CD4-positive, alpha-beta T cell (primary cell): ENCODE measurements around the gene ZNF521. TPM values are rescaled to one million over a fixed set of nuclear protein-coding genes. Genes with fewer than 3 reads are reported as not detected.

Source experiments
- ATAC-seq: fragments of 200-7000 bp; cut with Tn5 transposase; one replicate; pipeline ENCODE4 v1.10.0; 2022; ENCODE audit warnings: mild to moderate bottlenecking; ENCODE audit not compliant: poor library complexity
- CTCF ChIA-PET: fragments of 350-600 bp; sonication (Branson Sonifier 250); formaldehyde crosslinking; loops from one replicate; lab custom pipeline; 2021; ENCODE audit warnings: antibody characterized with exemption, inconsistent platforms; lab: Charles Lee
- POLR2A ChIA-PET: fragments of 350-600 bp; sonication (Branson Sonifier 250); formaldehyde crosslinking; loops from one replicate; lab custom pipeline; 2021; ENCODE audit warnings: antibody characterized with exemption, inconsistent platforms; lab: Charles Lee
- DNase-seq, 14 experiments: peaks; one replicate each; pipeline ENCODE4 v3.0.0-alpha.2; 2013 to 2020; ENCODE audit warnings: mixed read lengths in 2 of 14
- H3K27ac ChIP-seq, 2 donors: one replicate each; pipeline versions ENCODE4 v1.5.1 to v1.7.0; 2013; ENCODE audit warnings: low read length in 2 of 2, low read depth in 1 of 2, mild to moderate bottlenecking in 1 of 2
- H3K27me3 ChIP-seq, 2 experiments: 1 replicate in 1 of 2; 2 replicates in 1 of 2; pipeline versions ENCODE4 v1.6.1 to v1.7.0; 2013; ENCODE audit warnings: low read length in 2 of 2, control low read depth in 1 of 2, mild to moderate bottlenecking in 1 of 2, moderate library complexity in 1 of 2; ENCODE audit not compliant: insufficient read depth in 2 of 2, control insufficient read depth in 1 of 2
- H3K36me3 ChIP-seq: one replicate; pipeline ENCODE4 v1.6.1; 2013; ENCODE audit warnings: low read length, control low read depth; ENCODE audit not compliant: insufficient read depth
- H3K4me1 ChIP-seq: one replicate; pipeline ENCODE4 v1.6.1; 2013; ENCODE audit warnings: low read length, control low read depth; ENCODE audit not compliant: insufficient read depth
- H3K4me3 ChIP-seq: one replicate; pipeline ENCODE4 v1.5.1; 2013; ENCODE audit warnings: mild to moderate bottlenecking, low read length, moderate library complexity
- H3K9me3 ChIP-seq, 2 experiments: 1 replicate in 1 of 2; 2 replicates in 1 of 2; pipeline versions ENCODE4 v1.6.1 to v1.7.0; 2013; ENCODE audit warnings: low read length in 2 of 2, mild to moderate bottlenecking in 2 of 2, control low read depth in 1 of 2, moderate library complexity in 1 of 2; ENCODE audit not compliant: control insufficient read depth in 1 of 2, insufficient read depth in 1 of 2
- H3K27ac Mint-ChIP-seq: one replicate; pipeline ENCODE4 v1.8.0; 2020; ENCODE audit warnings: mixed read lengths
- H3K27me3 Mint-ChIP-seq: one replicate; pipeline ENCODE4 v1.8.0; 2021; ENCODE audit warnings: mixed read lengths
- H3K36me3 Mint-ChIP-seq: one replicate; pipeline ENCODE4 v1.8.0; 2021; ENCODE audit warnings: low read depth, mixed read lengths
- H3K4me1 Mint-ChIP-seq: one replicate; pipeline ENCODE4 v1.8.0; 2021; ENCODE audit warnings: low read depth, mixed read lengths
- H3K4me3 Mint-ChIP-seq: one replicate; pipeline ENCODE4 v1.8.0; 2020; ENCODE audit warnings: mild to moderate bottlenecking, mixed read lengths
- H3K9me3 Mint-ChIP-seq: one replicate; pipeline ENCODE4 v1.8.0; 2020; ENCODE audit warnings: mixed read lengths
- intact Hi-C, 2 experiments: fragments of 100-400 bp; cut with DNase I in 1 of 2; cut with micrococcal nuclease in 1 of 2; formaldehyde crosslinking; loops; one replicate each; pipeline versions ENCODE4 v1.15.1 to v1.9.0; 2023 to 2025; cut with DNase I, micrococcal nuclease
- total RNA-seq, 174 experiments: library from RNA in 2 of 174; stranded (reverse) in 2 of 174; gene quantifications; one replicate each; pipeline ENCODE4 v1.2.3 and lab custom pipeline; 2021 to 2026
- TF ChIP-seq, protein P1 (sequence below): fragments of 200-600 bp; IDR thresholded peaks from one replicate; pipeline ENCODE4 v1.8.0; 2022; ENCODE audit warnings: antibody characterized with exemption, mild to moderate bottlenecking

Gene ZNF521
- total RNA-seq, 2 experiments from 2014 or later, result not detected

DNA sequence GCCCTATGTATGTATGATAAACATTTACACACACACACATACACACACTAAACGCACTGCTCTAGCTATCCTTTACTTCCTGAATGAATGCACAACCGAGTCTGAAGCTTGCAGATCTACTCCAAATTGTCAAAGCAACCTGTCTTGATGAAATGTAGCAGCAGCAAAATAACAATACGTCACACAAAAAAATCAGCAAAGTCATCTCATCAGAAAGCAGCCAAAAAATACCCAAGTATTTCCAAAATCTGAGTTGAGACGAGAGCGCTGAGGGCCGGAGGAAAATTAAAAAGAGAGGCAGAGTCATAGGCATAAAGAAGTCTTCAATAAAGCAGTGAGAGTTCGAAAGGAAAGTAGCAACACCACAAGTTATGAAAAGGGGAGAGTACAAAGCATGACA lies 67.7 kb downstream of the ZNF521 start:
- Histone ChIP-seq H3K4me1 (no peaks in the 10 kb centered on the region), H3K36me3 (no peaks in the 10 kb centered on the region), H3K9me3 (no peaks in the 10 kb centered on the region), H3K27ac (no peak overlapping the region), H3K4me3 (no peak overlapping the region), H3K27me3 (peaks cover 0 to 5% of the 10 kb centered on the region in 2 experiments)
- no peaks in the 10 kb centered on the region for H3K36me3 Mint-ChIP-seq
- CTCF ChIA-PET, result no interaction called here
- H3K4me1 Mint-ChIP-seq, result no peaks in the 10 kb centered on the region
- DNase-seq, result no peak
- no peak overlapping the region for H3K27ac Mint-ChIP-seq
- POLR2A ChIA-PET, result no interaction called here
- intact Hi-C loops, result no loop called here
- TF ChIP-seq, protein P1, sequence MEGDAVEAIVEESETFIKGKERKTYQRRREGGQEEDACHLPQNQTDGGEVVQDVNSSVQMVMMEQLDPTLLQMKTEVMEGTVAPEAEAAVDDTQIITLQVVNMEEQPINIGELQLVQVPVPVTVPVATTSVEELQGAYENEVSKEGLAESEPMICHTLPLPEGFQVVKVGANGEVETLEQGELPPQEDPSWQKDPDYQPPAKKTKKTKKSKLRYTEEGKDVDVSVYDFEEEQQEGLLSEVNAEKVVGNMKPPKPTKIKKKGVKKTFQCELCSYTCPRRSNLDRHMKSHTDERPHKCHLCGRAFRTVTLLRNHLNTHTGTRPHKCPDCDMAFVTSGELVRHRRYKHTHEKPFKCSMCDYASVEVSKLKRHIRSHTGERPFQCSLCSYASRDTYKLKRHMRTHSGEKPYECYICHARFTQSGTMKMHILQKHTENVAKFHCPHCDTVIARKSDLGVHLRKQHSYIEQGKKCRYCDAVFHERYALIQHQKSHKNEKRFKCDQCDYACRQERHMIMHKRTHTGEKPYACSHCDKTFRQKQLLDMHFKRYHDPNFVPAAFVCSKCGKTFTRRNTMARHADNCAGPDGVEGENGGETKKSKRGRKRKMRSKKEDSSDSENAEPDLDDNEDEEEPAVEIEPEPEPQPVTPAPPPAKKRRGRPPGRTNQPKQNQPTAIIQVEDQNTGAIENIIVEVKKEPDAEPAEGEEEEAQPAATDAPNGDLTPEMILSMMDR, result no peak
- ATAC-seq, result no peak
- no peak overlapping the region for H3K4me3 Mint-ChIP-seq
- H3K27me3 Mint-ChIP-seq, result peaks cover 5% of the 10 kb centered on the region
- H3K9me3 Mint-ChIP-seq, result no peaks in the 10 kb centered on the region

- H3K27ac Mint-ChIP-seq, result no peak overlapping the region
- Histone ChIP-seq H3K27ac (no peak overlapping the region), H3K9me3 (no peaks in the 10 kb centered on the region), H3K4me3 (no peak overlapping the region), H3K4me1 (no peaks in the 10 kb centered on the region), H3K27me3 (peaks cover 0 to 5% of the 10 kb centered on the region in 2 experiments), H3K36me3 (no peaks in the 10 kb centered on the region)
- ATAC-seq (no peak), DNase-seq (no peak)
- ChIA-PET CTCF (no interaction called here), POLR2A (no interaction called here)
- H3K9me3 Mint-ChIP-seq, result no peaks in the 10 kb centered on the region
- H3K4me3 Mint-ChIP-seq, result no peak overlapping the region
- TF ChIP-seq, protein P1, result no peak
- H3K27me3 Mint-ChIP-seq, result peaks cover 5% of the 10 kb centered on the region
- H3K4me1 Mint-ChIP-seq, result no peaks in the 10 kb centered on the region
- H3K36me3 Mint-ChIP-seq, result no peaks in the 10 kb centered on the region
- intact Hi-C loops, result no loop called here
These were observed 68.2 kb downstream of the ZNF521 start for GRCh38 chr18:25283781-25284180.

DNA sequence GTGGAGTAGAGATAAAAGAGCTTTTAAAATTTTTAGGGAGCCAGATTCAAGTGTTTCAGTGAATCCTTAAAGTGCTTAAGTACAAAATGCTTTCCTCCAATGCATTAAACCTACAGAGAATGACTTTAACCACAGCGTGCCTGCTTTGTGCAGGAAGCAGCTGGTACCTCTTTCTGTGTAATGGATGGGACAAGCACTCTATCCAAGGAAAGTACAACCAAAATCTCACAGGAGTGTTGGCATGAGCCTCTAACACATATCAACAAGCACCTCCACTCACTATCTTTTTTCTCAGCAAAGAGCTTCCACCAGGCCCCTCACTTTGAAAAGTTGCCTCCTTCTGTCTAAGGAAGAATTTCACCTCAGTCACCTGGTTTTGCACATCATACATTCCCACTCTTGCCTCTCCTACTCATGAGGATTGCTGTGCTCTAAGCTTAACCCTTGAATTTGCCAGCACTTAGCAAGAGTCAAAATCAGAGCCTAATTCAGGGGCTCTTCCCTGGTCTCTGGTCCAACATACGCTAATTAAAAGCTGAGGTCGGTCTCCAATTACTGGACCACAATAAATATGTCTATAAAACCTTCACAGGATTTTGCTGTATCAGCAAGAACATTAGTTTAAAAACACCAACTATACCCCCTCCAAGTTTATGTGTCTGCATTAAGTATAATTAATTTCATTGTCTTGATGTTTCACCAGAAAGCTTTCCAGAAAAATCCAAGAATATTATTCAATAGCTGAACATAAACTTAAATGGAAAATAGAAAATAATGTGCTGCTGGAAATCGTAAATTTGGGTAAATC lies 68.9 kb downstream of the ZNF521 start:
- Histone ChIP-seq H3K36me3 (no peaks in the 10 kb centered on the region), H3K4me3 (no peak overlapping the region), H3K27ac (no peak overlapping the region), H3K9me3 (no peaks in the 10 kb centered on the region), H3K27me3 (peaks cover 0 to 5% of the 10 kb centered on the region in 2 experiments), H3K4me1 (no peaks in the 10 kb centered on the region)
- no peaks in the 10 kb centered on the region for H3K4me1 Mint-ChIP-seq
- ATAC-seq (no peak), DNase-seq (no peak)
- H3K27ac Mint-ChIP-seq, result no peak overlapping the region
- no peaks in the 10 kb centered on the region for H3K36me3 Mint-ChIP-seq
- TF ChIP-seq, protein P1, result no peak
- peaks cover 5% of the 10 kb centered on the region for H3K27me3 Mint-ChIP-seq
- no peaks in the 10 kb centered on the region for H3K9me3 Mint-ChIP-seq
- CTCF ChIA-PET, result no interaction called here
- no peak overlapping the region for H3K4me3 Mint-ChIP-seq
- intact Hi-C loops, result no loop called here
- POLR2A ChIA-PET, result interaction anchor here (0.6 kb wide), 1 partner anchor 256 kb away, joined by 4 read pairs; no protein-coding TSS in a partner anchor
